ENCODE measurements around the gene KDM3A.

- no peak for TF ChIP-seq CTCF (IDR thresholded peaks at IDR 0.05 in 8 of 11, conservative IDR thresholded peaks at IDR 0.05 in 3 of 11)
- TF ChIP-seq POLR2AphosphoS5 (IDR thresholded peaks at IDR 0.05), result no peak
These were observed 44.8 kb upstream of the KDM3A start for GRCh38 chr2:86396291-86396785.
